Measurements from ENCODE around the gene THAP9.

THAP9 gene

DNA sequence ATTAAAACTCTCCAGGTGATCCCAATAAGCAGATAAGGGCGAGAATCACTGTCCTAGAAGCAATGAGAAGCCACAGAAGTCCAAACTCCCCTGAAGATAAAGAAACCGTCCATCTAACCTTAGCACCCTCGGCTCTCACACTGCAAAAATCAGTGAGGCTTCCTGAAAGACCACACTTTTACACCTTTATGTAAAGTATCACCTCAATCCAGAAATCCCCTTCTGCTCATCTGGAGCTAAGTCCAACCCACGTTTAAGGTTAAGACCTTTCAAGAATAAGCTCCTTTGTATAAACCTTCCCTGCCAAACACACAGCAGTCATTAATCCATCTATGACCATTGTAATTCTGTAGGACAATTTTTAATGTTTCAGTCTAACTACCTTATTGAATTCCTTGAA lies 68.4 kb downstream of the THAP9 start:
- no peak for TF ChIP-seq YY1 (IDR thresholded peaks at IDR 0.05; ENCODE audit: low read depth)
- TF ChIP-seq RAD21 (IDR thresholded peaks at IDR 0.05; ENCODE audit: low read depth) = no peak
- no peak for TF ChIP-seq TCF12 (IDR thresholded peaks at IDR 0.05; ENCODE audit: low read depth)
- no peak for TF ChIP-seq CREB1 (IDR thresholded peaks at IDR 0.05; ENCODE audit: low read depth)
- TF ChIP-seq NFIC (IDR thresholded peaks at IDR 0.05) = no peak
- no peak for TF ChIP-seq TAF1 (IDR thresholded peaks at IDR 0.05; ENCODE audit: low read depth)
- TF ChIP-seq FOXM1 (IDR thresholded peaks at IDR 0.05; ENCODE audit: borderline replicate concordance, low read depth) = no peak
- TF ChIP-seq, protein P1, sequence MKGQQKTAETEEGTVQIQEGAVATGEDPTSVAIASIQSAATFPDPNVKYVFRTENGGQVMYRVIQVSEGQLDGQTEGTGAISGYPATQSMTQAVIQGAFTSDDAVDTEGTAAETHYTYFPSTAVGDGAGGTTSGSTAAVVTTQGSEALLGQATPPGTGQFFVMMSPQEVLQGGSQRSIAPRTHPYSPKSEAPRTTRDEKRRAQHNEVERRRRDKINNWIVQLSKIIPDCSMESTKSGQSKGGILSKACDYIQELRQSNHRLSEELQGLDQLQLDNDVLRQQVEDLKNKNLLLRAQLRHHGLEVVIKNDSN (IDR thresholded peaks at IDR 0.05) = no peak
- TF ChIP-seq MAX (IDR thresholded peaks at IDR 0.05) = no peak
- TF ChIP-seq TEAD4 (IDR thresholded peaks at IDR 0.05) = no peak
- no peak for TF ChIP-seq EGR1 (IDR thresholded peaks at IDR 0.05)
- TF ChIP-seq ZBTB7A (IDR thresholded peaks at IDR 0.05; ENCODE audit: low read depth) = no peak
- no peak for TF ChIP-seq EP300 (IDR thresholded peaks at IDR 0.05; ENCODE audit: borderline replicate concordance)
- TF ChIP-seq, protein P2, sequence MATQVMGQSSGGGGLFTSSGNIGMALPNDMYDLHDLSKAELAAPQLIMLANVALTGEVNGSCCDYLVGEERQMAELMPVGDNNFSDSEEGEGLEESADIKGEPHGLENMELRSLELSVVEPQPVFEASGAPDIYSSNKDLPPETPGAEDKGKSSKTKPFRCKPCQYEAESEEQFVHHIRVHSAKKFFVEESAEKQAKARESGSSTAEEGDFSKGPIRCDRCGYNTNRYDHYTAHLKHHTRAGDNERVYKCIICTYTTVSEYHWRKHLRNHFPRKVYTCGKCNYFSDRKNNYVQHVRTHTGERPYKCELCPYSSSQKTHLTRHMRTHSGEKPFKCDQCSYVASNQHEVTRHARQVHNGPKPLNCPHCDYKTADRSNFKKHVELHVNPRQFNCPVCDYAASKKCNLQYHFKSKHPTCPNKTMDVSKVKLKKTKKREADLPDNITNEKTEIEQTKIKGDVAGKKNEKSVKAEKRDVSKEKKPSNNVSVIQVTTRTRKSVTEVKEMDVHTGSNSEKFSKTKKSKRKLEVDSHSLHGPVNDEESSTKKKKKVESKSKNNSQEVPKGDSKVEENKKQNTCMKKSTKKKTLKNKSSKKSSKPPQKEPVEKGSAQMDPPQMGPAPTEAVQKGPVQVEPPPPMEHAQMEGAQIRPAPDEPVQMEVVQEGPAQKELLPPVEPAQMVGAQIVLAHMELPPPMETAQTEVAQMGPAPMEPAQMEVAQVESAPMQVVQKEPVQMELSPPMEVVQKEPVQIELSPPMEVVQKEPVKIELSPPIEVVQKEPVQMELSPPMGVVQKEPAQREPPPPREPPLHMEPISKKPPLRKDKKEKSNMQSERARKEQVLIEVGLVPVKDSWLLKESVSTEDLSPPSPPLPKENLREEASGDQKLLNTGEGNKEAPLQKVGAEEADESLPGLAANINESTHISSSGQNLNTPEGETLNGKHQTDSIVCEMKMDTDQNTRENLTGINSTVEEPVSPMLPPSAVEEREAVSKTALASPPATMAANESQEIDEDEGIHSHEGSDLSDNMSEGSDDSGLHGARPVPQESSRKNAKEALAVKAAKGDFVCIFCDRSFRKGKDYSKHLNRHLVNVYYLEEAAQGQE (IDR thresholded peaks at IDR 0.05; ENCODE audit: low read depth) = no peak

DNA sequence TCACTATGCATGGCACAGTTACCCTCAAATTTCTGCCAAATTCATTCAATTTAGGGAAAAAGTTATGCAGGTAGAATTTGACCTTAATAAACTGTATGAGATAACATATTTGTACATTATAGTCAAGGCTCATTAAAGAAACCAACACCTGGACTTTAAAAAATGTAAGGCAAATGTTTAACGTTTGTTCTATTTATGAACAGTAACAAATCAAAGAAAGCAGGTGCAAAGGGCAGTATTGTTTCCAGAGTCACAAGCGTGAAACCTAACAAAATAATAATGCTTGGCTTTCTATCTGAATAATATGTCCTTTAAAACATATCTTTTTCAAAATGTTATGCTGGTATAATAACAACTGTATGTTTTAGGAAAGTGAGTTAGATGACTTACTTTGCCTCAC lies 68.9 kb downstream of the THAP9 start:
- TF ChIP-seq TAF1 (IDR thresholded peaks at IDR 0.05; ENCODE audit: low read depth) = no peak
- no peak for TF ChIP-seq TEAD4 (IDR thresholded peaks at IDR 0.05)
- TF ChIP-seq TCF12 (IDR thresholded peaks at IDR 0.05; ENCODE audit: low read depth) = no peak
- TF ChIP-seq EP300 (IDR thresholded peaks at IDR 0.05; ENCODE audit: borderline replicate concordance) = no peak
- TF ChIP-seq MAX (IDR thresholded peaks at IDR 0.05) = no peak
- no peak for TF ChIP-seq CREB1 (IDR thresholded peaks at IDR 0.05; ENCODE audit: low read depth)
- TF ChIP-seq, protein P2 (IDR thresholded peaks at IDR 0.05; ENCODE audit: low read depth) = no peak
- no peak for TF ChIP-seq YY1 (IDR thresholded peaks at IDR 0.05; ENCODE audit: low read depth)
- no peak for TF ChIP-seq CEBPB (IDR thresholded peaks at IDR 0.05)
- TF ChIP-seq ZBTB7A (IDR thresholded peaks at IDR 0.05; ENCODE audit: low read depth) = no peak
- no peak for TF ChIP-seq NFIC (IDR thresholded peaks at IDR 0.05)
- TF ChIP-seq EGR1 (IDR thresholded peaks at IDR 0.05) = no peak
- TF ChIP-seq RAD21 (IDR thresholded peaks at IDR 0.05; ENCODE audit: low read depth) = no peak
- TF ChIP-seq, protein P1 (IDR thresholded peaks at IDR 0.05) = no peak
- no peak for TF ChIP-seq FOXM1 (IDR thresholded peaks at IDR 0.05; ENCODE audit: borderline replicate concordance, low read depth)
